Mesenchymal stem cell (in vitro differentiated cells and primary cell): Measurements from ENCODE around the gene BAHD1.

Source experiments
- DNase-seq: peaks from one replicate; pipeline ENCODE4 v3.0.0-alpha.2; 2013
- H2AFZ ChIP-seq: one replicate; pipeline ENCODE4 v1.6.1; 2013; ENCODE audit warnings: low read depth, mild to moderate bottlenecking, control low read depth, inconsistent platforms, low read length, moderate library complexity
- H2AK5ac ChIP-seq: 2 replicates; pipeline ENCODE4 v1.6.1; 2013; ENCODE audit warnings: low read length, moderate library complexity, mild to moderate bottlenecking, inconsistent platforms; ENCODE audit not compliant: severe bottlenecking
- H2BK120ac ChIP-seq: one replicate; pipeline ENCODE4 v1.6.1; 2013; ENCODE audit warnings: low read depth, mild to moderate bottlenecking, inconsistent platforms, low read length, moderate library complexity
- H2BK12ac ChIP-seq, 2 experiments: one replicate each; pipeline ENCODE4 v1.6.1; 2013; ENCODE audit warnings: inconsistent platforms in 2 of 2, low read length in 2 of 2, mild to moderate bottlenecking in 2 of 2, moderate library complexity in 2 of 2, control low read depth in 1 of 2
- H2BK15ac ChIP-seq: one replicate; pipeline ENCODE4 v1.6.1; 2013; ENCODE audit warnings: mild to moderate bottlenecking, low read depth, inconsistent platforms; ENCODE audit not compliant: poor library complexity, severe bottlenecking
- H2BK5ac ChIP-seq: 2 replicates; pipeline ENCODE4 v1.6.1; 2013; ENCODE audit warnings: low read depth, mild to moderate bottlenecking, low read length, control low read depth, inconsistent platforms; ENCODE audit not compliant: poor library complexity, severe bottlenecking
- H3K14ac ChIP-seq, 2 experiments: one replicate each; pipeline ENCODE4 v1.6.1; 2013; ENCODE audit warnings: inconsistent platforms in 2 of 2, low read length in 2 of 2, control low read depth in 1 of 2, mild to moderate bottlenecking in 1 of 2, moderate library complexity in 1 of 2
- H3K18ac ChIP-seq, 2 experiments: one replicate each; pipeline ENCODE4 v1.6.1; 2013; ENCODE audit warnings: inconsistent platforms in 2 of 2, low read length in 2 of 2, control low read depth in 1 of 2, low read depth in 1 of 2, mild to moderate bottlenecking in 1 of 2
- H3K23ac ChIP-seq, 2 experiments: one replicate each; pipeline ENCODE4 v1.6.1; 2013; ENCODE audit warnings: inconsistent platforms in 2 of 2, low read length in 2 of 2, mild to moderate bottlenecking in 2 of 2, moderate library complexity in 2 of 2, control low read depth in 1 of 2
- H3K27ac ChIP-seq: 2 replicates; pipeline ENCODE4 v1.5.1; 2013; ENCODE audit warnings: mild to moderate bottlenecking, moderate library complexity, low read length, control low read depth, inconsistent platforms; ENCODE audit not compliant: poor library complexity, severe bottlenecking
- H3K27me3 ChIP-seq, 2 experiments: 2 replicates each; pipeline versions ENCODE4 v1.6.1 to v1.7.0; 2013; ENCODE audit warnings: low read length in 2 of 2, mild to moderate bottlenecking in 2 of 2, moderate library complexity in 2 of 2, control low read depth in 1 of 2, inconsistent platforms in 1 of 2; ENCODE audit not compliant: control insufficient read depth in 1 of 2, insufficient read depth in 1 of 2
- H3K36me3 ChIP-seq, 2 experiments: 2 replicates each; pipeline versions ENCODE4 v1.6.1 to v1.7.0; 2013; ENCODE audit warnings: low read length in 2 of 2, control low read depth in 1 of 2, inconsistent platforms in 1 of 2, low read depth in 1 of 2, mild to moderate bottlenecking in 1 of 2; ENCODE audit not compliant: insufficient read depth in 2 of 2, control insufficient read depth in 1 of 2
- H3K4ac ChIP-seq, 2 experiments: one replicate each; pipeline ENCODE4 v1.6.1; 2013; ENCODE audit warnings: inconsistent platforms in 2 of 2, low read length in 2 of 2, mild to moderate bottlenecking in 2 of 2, moderate library complexity in 2 of 2, control low read depth in 1 of 2, low read depth in 1 of 2
- H3K4me1 ChIP-seq: 2 replicates; pipeline ENCODE4 v1.6.1; 2013; ENCODE audit warnings: low read depth, low read length, control low read depth; ENCODE audit not compliant: control insufficient read depth, insufficient read depth
- H3K4me2 ChIP-seq: 2 replicates; pipeline ENCODE4 v1.6.1; 2013; ENCODE audit warnings: low read length, mild to moderate bottlenecking, inconsistent platforms; ENCODE audit not compliant: poor library complexity, severe bottlenecking
- H3K4me3 ChIP-seq, 2 experiments: 2 replicates each; pipeline versions ENCODE4 v1.5.1 to v1.7.0; 2013; ENCODE audit warnings: low read length in 2 of 2, mild to moderate bottlenecking in 2 of 2, control low read depth in 1 of 2, low read depth in 1 of 2; ENCODE audit not compliant: insufficient read depth in 1 of 2
- H3K79me1 ChIP-seq: replicated peaks from 2 replicates; pipeline ENCODE4 v1.6.1; 2013; ENCODE audit warnings: mild to moderate bottlenecking, control low read depth, low read length, inconsistent platforms; ENCODE audit not compliant: poor library complexity, severe bottlenecking
- H3K9ac ChIP-seq: 2 replicates; pipeline ENCODE4 v1.7.0; 2013; ENCODE audit warnings: mild to moderate bottlenecking, low read length, moderate library complexity
- H3K9me3 ChIP-seq: 2 replicates; pipeline ENCODE4 v1.7.0; 2013; ENCODE audit warnings: mild to moderate bottlenecking, low read length; ENCODE audit not compliant: control insufficient read depth
- H4K8ac ChIP-seq: one replicate; pipeline ENCODE4 v1.6.1; 2013; ENCODE audit warnings: inconsistent platforms, mild to moderate bottlenecking, low read length, moderate library complexity
- H4K91ac ChIP-seq: one replicate; pipeline ENCODE4 v1.6.1; 2013; ENCODE audit warnings: mild to moderate bottlenecking, low read length, inconsistent platforms
- WGBS: methylation state at CpG from one replicate; pipeline ENCODE4 v1.1.7; 2013; ENCODE audit warnings: mixed read lengths; 5-methylcytosine and 5-hydroxymethylcytosine counted together

The BAHD1 gene

GRCh38 chr15:40425681-40426080 is 15.1 kb upstream of the BAHD1 start:
- Histone ChIP-seq H2BK5ac (no peak overlapping the region), H3K4ac (no peak overlapping the region), H3K14ac (no peak overlapping the region)

GRCh38 chr15:40427188-40427587 is 13.6 kb upstream of the BAHD1 start:
- no peak overlapping the region for H3K18ac ChIP-seq
- no peak overlapping the region for H2BK12ac ChIP-seq
- 89% methylated on average over 8 of the region's 9 CpGs for WGBS

More at GRCh38 chr15:40425681-40426080, 15.1 kb upstream of the BAHD1 start:
- no peak overlapping the region for H3K4me2 ChIP-seq
- H2AK5ac ChIP-seq, result no peak overlapping the region
- H3K27me3 ChIP-seq, result peaks cover 9 to 36% of the 10 kb centered on the region in 2 experiments
- no peak overlapping the region for H4K8ac ChIP-seq
- no peaks in the 10 kb centered on the region for H3K36me3 ChIP-seq
- peaks cover 8% of the 10 kb centered on the region for H3K4me1 ChIP-seq
- no peak overlapping the region for H2BK120ac ChIP-seq
- no peak overlapping the region for H2BK12ac ChIP-seq
- no peak overlapping the region for H3K18ac ChIP-seq
- no peak overlapping the region for H4K91ac ChIP-seq
- DNase-seq, result no peak
- no peaks in the 10 kb centered on the region for H3K79me1 ChIP-seq
- H3K23ac ChIP-seq, result no peak overlapping the region
- no peak overlapping the region for H2BK15ac ChIP-seq
- H3K9me3 ChIP-seq, result no peaks in the 10 kb centered on the region
- H3K4me3 ChIP-seq, result no peak overlapping the region
- H3K9ac ChIP-seq, result no peak overlapping the region
- no peak overlapping the region for H3K27ac ChIP-seq
- WGBS, result 93% methylated on average over 5 of the region's 5 CpGs
- no peak overlapping the region for H2AFZ ChIP-seq

GRCh38 chr15:40428185-40428584 is 12.6 kb upstream of the BAHD1 start:
- H2BK15ac ChIP-seq, result peak overlapping the region; percentile 19
- no peak overlapping the region for H2AFZ ChIP-seq
- no peak overlapping the region for H3K27ac ChIP-seq
- no peak for DNase-seq
- H3K27me3 ChIP-seq, result peaks cover 9 to 38% of the 10 kb centered on the region in 2 experiments
- H2BK5ac ChIP-seq, result no peak overlapping the region
- H3K9me3 ChIP-seq, result no peaks in the 10 kb centered on the region
- H3K9ac ChIP-seq, result no peak overlapping the region
- no peak overlapping the region for H3K23ac ChIP-seq
- no peak overlapping the region for H3K4me3 ChIP-seq
- 82% methylated on average over 4 of the region's 4 CpGs for WGBS
- no peak overlapping the region for H3K4ac ChIP-seq
- no peak overlapping the region for H2AK5ac ChIP-seq
- no peak overlapping the region for H4K91ac ChIP-seq
- no peaks in the 10 kb centered on the region for H3K4me1 ChIP-seq
- H3K36me3 ChIP-seq, result no peaks in the 10 kb centered on the region
- H3K79me1 ChIP-seq, result no peaks in the 10 kb centered on the region
- no peak overlapping the region for H3K18ac ChIP-seq
- H4K8ac ChIP-seq, result no peak overlapping the region
- H2BK12ac ChIP-seq, result no peak overlapping the region
- no peak overlapping the region for H3K14ac ChIP-seq
- no peak overlapping the region for H2BK120ac ChIP-seq
- no peak overlapping the region for H3K4me2 ChIP-seq

More at GRCh38 chr15:40427188-40427587, 13.6 kb upstream of the BAHD1 start:
- no peak for DNase-seq
- Histone ChIP-seq H2BK15ac (no peak overlapping the region), H3K9ac (no peak overlapping the region), H3K27me3 (peaks cover 9 to 31% of the 10 kb centered on the region in 2 experiments), H2AK5ac (no peak overlapping the region), H3K4ac (peak overlapping the region in 1 of 2 experiments; percentile 16), H2BK120ac (no peak overlapping the region), H4K8ac (no peak overlapping the region), H3K14ac (peak overlapping the region in 1 of 2 experiments; percentile 46), H3K4me2 (no peak overlapping the region), H4K91ac (peak overlapping the region; percentile 44), H3K27ac (no peak overlapping the region), H3K36me3 (no peaks in the 10 kb centered on the region), H3K4me3 (no peak overlapping the region), H3K9me3 (no peaks in the 10 kb centered on the region), H3K23ac (no peak overlapping the region), H3K4me1 (no peaks in the 10 kb centered on the region), H3K79me1 (no peaks in the 10 kb centered on the region), H2AFZ (no peak overlapping the region), H2BK5ac (no peak overlapping the region)

- H3K18ac ChIP-seq, result no peak overlapping the region
- H3K4me2 ChIP-seq, result no peak overlapping the region
- H3K9ac ChIP-seq, result no peak overlapping the region
- no peak overlapping the region for H2BK15ac ChIP-seq
- DNase-seq, result no peak
- H3K14ac ChIP-seq, result no peak overlapping the region
- H3K27ac ChIP-seq, result no peak overlapping the region
- H3K27me3 ChIP-seq, result peaks cover 15 to 46% of the 10 kb centered on the region in 2 experiments
- H4K8ac ChIP-seq, result no peak overlapping the region
- 88% methylated on average over 7 of the region's 10 CpGs for WGBS
- no peaks in the 10 kb centered on the region for H3K36me3 ChIP-seq
- no peaks in the 10 kb centered on the region for H3K79me1 ChIP-seq
- H2AFZ ChIP-seq, result no peak overlapping the region
- no peak overlapping the region for H2AK5ac ChIP-seq
- H2BK120ac ChIP-seq, result no peak overlapping the region
- no peak overlapping the region for H2BK12ac ChIP-seq
- H3K9me3 ChIP-seq, result no peaks in the 10 kb centered on the region
- H2BK5ac ChIP-seq, result no peak overlapping the region
- no peaks in the 10 kb centered on the region for H3K4me1 ChIP-seq
- no peak overlapping the region for H3K23ac ChIP-seq
- no peak overlapping the region for H3K4me3 ChIP-seq
- no peak overlapping the region for H4K91ac ChIP-seq
- H3K4ac ChIP-seq, result no peak overlapping the region
These were observed 11.6 kb upstream of the BAHD1 start for GRCh38 chr15:40429068-40429710.
